K562 (cell line): ENCODE measurements around the gene LGR6. TPM values are rescaled to one million over a fixed set of nuclear protein-coding genes. Genes with fewer than 3 reads are reported as not detected.
A peak's percentile ranks its signal among the peaks of the same experiment; 100 is the strongest.

ENCODE experiments used
- ARID2 ChIP-seq: fragments of 450-650 bp; IDR thresholded peaks from 2 replicates; pipeline ENCODE4 v1.6.1; 2017; ENCODE audit warnings: antibody characterized with exemption, mild to moderate bottlenecking
- CAMTA2 ChIP-seq: fragments of 250-450 bp; sonication (Bioruptor Pico); conservative IDR thresholded peaks from 2 replicates; pipeline ENCODE4 v1.5.1; 2022
- ESRRA ChIP-seq: fragments of 450-650 bp; IDR thresholded peaks from 2 replicates; pipeline ENCODE4 v1.6.1; 2014; ENCODE audit warnings: low read depth, mild to moderate bottlenecking, moderate library complexity, borderline replicate concordance
- EWSR1 ChIP-seq: fragments of 450-650 bp; IDR thresholded peaks from 2 replicates; pipeline ENCODE4 v1.6.1; 2018; ENCODE audit warnings: borderline replicate concordance, mild to moderate bottlenecking, low read depth, moderate library complexity; ENCODE audit not compliant: partially characterized antibody
- GATAD2A ChIP-seq: fragments of 450-650 bp; IDR thresholded peaks from 2 replicates; pipeline ENCODE4 v1.6.1; 2017
- KDM5B ChIP-seq: fragments of 200-600 bp; sonication (generic); IDR thresholded peaks from 2 replicates; pipeline ENCODE4 v1.6.1; 2012; ENCODE audit warnings: low read depth, mild to moderate bottlenecking, moderate library complexity, low read length, control low read depth, inconsistent platforms; ENCODE audit not compliant: insufficient replicate concordance
- MEF2D ChIP-seq: conservative IDR thresholded peaks from 2 replicates; pipeline ENCODE4 v1.6.1; 2016; ENCODE audit warnings: low read depth, missing genetic modification characterization, missing compliant biosample characterization
- MNT ChIP-seq, 2 experiments: fragments of 450-650 bp; conservative IDR thresholded peaks; 2 replicates each; pipeline ENCODE4 v1.6.1; 2017; ENCODE audit warnings: mild to moderate bottlenecking in 2 of 2, moderate library complexity in 2 of 2
- NFIC ChIP-seq: fragments of 450-650 bp; IDR thresholded peaks from 2 replicates; pipeline ENCODE4 v1.6.1; 2017; ENCODE audit warnings: mild to moderate bottlenecking, inconsistent platforms
- NR2C2 ChIP-seq, 2 experiments: fragments of 200-800 bp in 1 of 2; sonication (Bioruptor generic) in 1 of 2; sonication (generic) in 1 of 2; formaldehyde crosslinking in 1 of 2; IDR thresholded peaks; 2 replicates each; pipeline versions ENCODE4 v1.6.1 to v1.8.0; 2016 to 2022; ENCODE audit warnings: mild to moderate bottlenecking in 1 of 2, missing compliant biosample characterization in 1 of 2, missing genetic modification characterization in 1 of 2, missing genetic modification reagents in 1 of 2
- PCBP2 ChIP-seq: fragments of 200-400 bp; formaldehyde crosslinking; IDR thresholded peaks from 2 replicates; pipeline ENCODE4 v1.6.1; 2018; ENCODE audit warnings: low read length, low read depth, mild to moderate bottlenecking, moderate library complexity; ENCODE audit not compliant: poor library complexity, severe bottlenecking
- POLR2G ChIP-seq: fragments of 200-400 bp; formaldehyde crosslinking; IDR thresholded peaks from 2 replicates; pipeline ENCODE4 v1.6.1; 2017; ENCODE audit warnings: low read depth, mild to moderate bottlenecking, antibody characterized with exemption, low read length, moderate library complexity
- PRPF4 ChIP-seq: fragments of 200-400 bp; formaldehyde crosslinking; IDR thresholded peaks from one replicate; pipeline ENCODE4 v1.6.1; 2017; ENCODE audit warnings: low read length, low read depth, mild to moderate bottlenecking; ENCODE audit not compliant: insufficient read depth, poor library complexity, severe bottlenecking
- ZFP30 ChIP-seq: fragments of 250-450 bp; sonication (Bioruptor Pico); IDR thresholded peaks from 2 replicates; pipeline ENCODE4 v1.8.0; 2022; ENCODE audit warnings: moderate library complexity, mild to moderate bottlenecking, inconsistent platforms, borderline replicate concordance
- ZNF165 ChIP-seq: fragments of 250-450 bp; sonication (Bioruptor Pico); IDR thresholded peaks from 2 replicates; pipeline ENCODE4 v1.4.0; 2020; ENCODE audit warnings: borderline replicate concordance
- ZNF239 ChIP-seq: fragments of 250-450 bp; sonication (Bioruptor Pico); IDR thresholded peaks from 2 replicates; pipeline ENCODE4 v1.4.0; 2020; ENCODE audit warnings: mild to moderate bottlenecking
- ZNF644 ChIP-seq: fragments of 200-800 bp; sonication (Bioruptor generic); IDR thresholded peaks from 2 replicates; pipeline ENCODE4 v1.6.1; 2016; ENCODE audit warnings: low read depth, missing genetic modification characterization, missing compliant biosample characterization
- ZNF707 ChIP-seq: fragments of 250-450 bp; sonication (Bioruptor Pico); conservative IDR thresholded peaks from 2 replicates; pipeline ENCODE4 v1.8.0; 2022; ENCODE audit warnings: inconsistent platforms, mild to moderate bottlenecking, moderate library complexity
- ZNF740 ChIP-seq, 3 experiments: fragments of 200-800 bp in 1 of 3; sonication (Bioruptor generic) in 1 of 3; sonication (generic) in 1 of 3; formaldehyde crosslinking in 1 of 3; IDR thresholded peaks; 2 replicates each; pipeline versions ENCODE4 v1.6.1 to v1.8.0; 2016 to 2022; ENCODE audit warnings: mild to moderate bottlenecking in 2 of 3, missing compliant biosample characterization in 2 of 3, missing genetic modification characterization in 2 of 3, missing genetic modification reagents in 1 of 3
- polyA plus RNA-seq, 8 experiments: library from polyadenylated mRNA; depleted of rRNA in 4 of 8; stranded (reverse) in 5 of 8; unstranded in 3 of 8; fragments of >200 nt; fragmentation: Nextera tagmentation in 2 of 8; fragmentation: Illumina TruSeq in 1 of 8; extraction: Ambion mirVana in 2 of 8; extraction: Trizol in 1 of 8; gene quantifications; 2 replicates each; pipeline versions ENCODE4 v1.2.1 to v1.2.3, GENCODE V29; 2011 to 2014; ENCODE audit warnings: inconsistent platforms in 1 of 8, missing spikeins in 1 of 8
- total RNA-seq, 7 experiments: library from RNA; depleted of rRNA in 6 of 7; stranded (reverse); fragments of >200 nt in 6 of 7; fragmentation: Illumina TruSeq in 2 of 7; extraction: Trizol in 2 of 7; gene quantifications; 2 replicates each; pipeline versions ENCODE4 v1.2.1 to v1.2.3, GENCODE V29; 2011 to 2021; ENCODE audit warnings: low replicate concordance in 1 of 7
- TF ChIP-seq, protein P1 (sequence below): fragments of 450-650 bp; IDR thresholded peaks from 2 replicates; pipeline ENCODE4 v1.6.1; 2018; ENCODE audit not compliant: partially characterized antibody

LGR6 gene
- total and polyA plus RNA-seq, 9 of the 15 experiments (the other 6 are each of a cell fraction or from before 2014, with no cell fraction given), result 0.01 to 0.54 (median 0.17) TPM; not detected in 1

GRCh38 chr1:202144402-202145067 lies 49.1 kb upstream of the LGR6 start, which contains the start of gene ARL8A (continued):
- TF ChIP-seq ZFP30 (CRISPR knock-in tag) (no peak), ZNF644 (no peak), ARID2 (no peak), KDM5B (peak; percentile 55), ZNF239 (CRISPR knock-in tag) (no peak; the same call in 1 of the 2 replicates), ZNF740 (CRISPR knock-in tag; IDR thresholded peaks at IDR 0.05) (no peak), ZNF740 (tag; IDR thresholded peaks at IDR 0.05) (no peak), NFIC (0 out of 2 replicates have a peak, but pooled peaks have one; percentile 5), EWSR1 (no peak), ESRRA (0 out of 2 replicates have a peak, but pooled peaks have one; percentile 28), CAMTA2 (CRISPR knock-in tag) (no peak), ZNF165 (CRISPR knock-in tag) (no peak), ZNF707 (CRISPR knock-in tag) (no peak), PRPF4 (no peak), PCBP2 (no peak), POLR2G (peak; percentile 92), MEF2D (tag) (no peak), GATAD2A (peak; percentile 86), NR2C2 (CRISPR knock-in tag; IDR thresholded peaks at IDR 0.05) (no peak), NR2C2 (tag; IDR thresholded peaks at IDR 0.05) (peak; percentile 81; the same call in 1 of the 2 replicates), MNT (conservative IDR thresholded peaks at IDR 0.05) (0 out of 4 replicates have a peak, but pooled peaks of 1 of the 2 experiments have one; percentile 36)
- TF ChIP-seq, protein P1, sequence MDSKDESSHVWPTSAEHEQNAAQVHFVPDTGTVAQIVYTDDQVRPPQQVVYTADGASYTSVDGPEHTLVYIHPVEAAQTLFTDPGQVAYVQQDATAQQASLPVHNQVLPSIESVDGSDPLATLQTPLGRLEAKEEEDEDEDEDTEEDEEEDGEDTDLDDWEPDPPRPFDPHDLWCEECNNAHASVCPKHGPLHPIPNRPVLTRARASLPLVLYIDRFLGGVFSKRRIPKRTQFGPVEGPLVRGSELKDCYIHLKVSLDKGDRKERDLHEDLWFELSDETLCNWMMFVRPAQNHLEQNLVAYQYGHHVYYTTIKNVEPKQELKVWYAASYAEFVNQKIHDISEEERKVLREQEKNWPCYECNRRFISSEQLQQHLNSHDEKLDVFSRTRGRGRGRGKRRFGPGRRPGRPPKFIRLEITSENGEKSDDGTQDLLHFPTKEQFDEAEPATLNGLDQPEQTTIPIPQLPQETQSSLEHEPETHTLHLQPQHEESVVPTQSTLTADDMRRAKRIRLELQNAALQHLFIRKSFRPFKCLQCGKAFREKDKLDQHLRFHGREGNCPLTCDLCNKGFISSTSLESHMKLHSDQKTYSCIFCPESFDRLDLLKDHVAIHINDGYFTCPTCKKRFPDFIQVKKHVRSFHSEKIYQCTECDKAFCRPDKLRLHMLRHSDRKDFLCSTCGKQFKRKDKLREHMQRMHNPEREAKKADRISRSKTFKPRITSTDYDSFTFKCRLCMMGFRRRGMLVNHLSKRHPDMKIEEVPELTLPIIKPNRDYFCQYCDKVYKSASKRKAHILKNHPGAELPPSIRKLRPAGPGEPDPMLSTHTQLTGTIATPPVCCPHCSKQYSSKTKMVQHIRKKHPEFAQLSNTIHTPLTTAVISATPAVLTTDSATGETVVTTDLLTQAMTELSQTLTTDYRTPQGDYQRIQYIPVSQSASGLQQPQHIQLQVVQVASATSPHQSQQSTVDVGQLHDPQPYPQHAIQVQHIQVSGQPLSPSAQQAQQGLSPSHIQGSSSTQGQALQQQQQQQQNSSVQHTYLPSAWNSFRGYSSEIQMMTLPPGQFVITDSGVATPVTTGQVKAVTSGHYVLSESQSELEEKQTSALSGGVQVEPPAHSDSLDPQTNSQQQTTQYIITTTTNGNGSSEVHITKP, result peak; percentile 20
